ENCODE results near the gene RSBN1. TPM values are rescaled to one million over a fixed set of nuclear protein-coding genes. Genes with fewer than 3 reads are reported as not detected.
"Not testable (repeated sequence)": the region's sequence is repeated elsewhere in the genome, so short reads cannot be mapped to it uniquely, and the experiment has no call there.

The RSBN1 gene
- total and polyA plus RNA-seq, 11 donors, result 2.5 to 17.8 (median 9.7) TPM

DNA sequence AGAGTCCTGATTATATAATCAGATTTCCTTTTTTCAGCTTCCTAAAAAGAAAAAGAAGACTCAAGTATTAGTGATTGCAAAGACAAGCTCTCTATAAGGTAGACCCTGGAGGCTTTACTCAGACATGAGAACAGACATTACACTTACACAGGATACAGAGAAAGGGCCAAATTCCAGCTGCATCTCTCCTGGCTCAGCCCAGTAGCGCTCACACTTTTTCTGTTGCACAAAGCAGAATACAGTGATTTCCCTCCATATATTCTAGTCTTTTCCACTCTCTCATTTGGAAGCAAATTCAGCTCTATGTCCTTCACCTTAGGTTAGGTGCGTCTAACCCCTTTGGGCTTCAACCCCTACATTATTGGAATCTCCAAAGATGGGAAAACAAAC, 44.1 kb upstream of the RSBN1 start:
- no peak for DNase-seq
- intact Hi-C loops (cut with DNase I), result no loop called here
- H3K4me3 ChIP-seq, result no peak overlapping the region
- H3K27me3 ChIP-seq, result no peaks in the 10 kb centered on the region
- no peak overlapping the region for H3K27ac ChIP-seq
- peaks cover 0 to 41% (median 0%) of the 10 kb centered on the region in 12 donors for H3K4me1 ChIP-seq
- 89 to 96% (median 92%) methylated on average over 2 of the region's 2 CpGs for WGBS, 4 donors
- peaks cover 0 to 9% (median 0%) of the 10 kb centered on the region in 9 donors for H3K36me3 ChIP-seq
- TF ChIP-seq POLR2A (IDR thresholded peaks at IDR 0.05), result no peak
- TF ChIP-seq, protein P1, sequence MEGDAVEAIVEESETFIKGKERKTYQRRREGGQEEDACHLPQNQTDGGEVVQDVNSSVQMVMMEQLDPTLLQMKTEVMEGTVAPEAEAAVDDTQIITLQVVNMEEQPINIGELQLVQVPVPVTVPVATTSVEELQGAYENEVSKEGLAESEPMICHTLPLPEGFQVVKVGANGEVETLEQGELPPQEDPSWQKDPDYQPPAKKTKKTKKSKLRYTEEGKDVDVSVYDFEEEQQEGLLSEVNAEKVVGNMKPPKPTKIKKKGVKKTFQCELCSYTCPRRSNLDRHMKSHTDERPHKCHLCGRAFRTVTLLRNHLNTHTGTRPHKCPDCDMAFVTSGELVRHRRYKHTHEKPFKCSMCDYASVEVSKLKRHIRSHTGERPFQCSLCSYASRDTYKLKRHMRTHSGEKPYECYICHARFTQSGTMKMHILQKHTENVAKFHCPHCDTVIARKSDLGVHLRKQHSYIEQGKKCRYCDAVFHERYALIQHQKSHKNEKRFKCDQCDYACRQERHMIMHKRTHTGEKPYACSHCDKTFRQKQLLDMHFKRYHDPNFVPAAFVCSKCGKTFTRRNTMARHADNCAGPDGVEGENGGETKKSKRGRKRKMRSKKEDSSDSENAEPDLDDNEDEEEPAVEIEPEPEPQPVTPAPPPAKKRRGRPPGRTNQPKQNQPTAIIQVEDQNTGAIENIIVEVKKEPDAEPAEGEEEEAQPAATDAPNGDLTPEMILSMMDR (IDR thresholded peaks at IDR 0.05), result no peak
- H3K9me3 ChIP-seq, result no peaks in the 10 kb centered on the region
- ATAC-seq, result no peak

DNA sequence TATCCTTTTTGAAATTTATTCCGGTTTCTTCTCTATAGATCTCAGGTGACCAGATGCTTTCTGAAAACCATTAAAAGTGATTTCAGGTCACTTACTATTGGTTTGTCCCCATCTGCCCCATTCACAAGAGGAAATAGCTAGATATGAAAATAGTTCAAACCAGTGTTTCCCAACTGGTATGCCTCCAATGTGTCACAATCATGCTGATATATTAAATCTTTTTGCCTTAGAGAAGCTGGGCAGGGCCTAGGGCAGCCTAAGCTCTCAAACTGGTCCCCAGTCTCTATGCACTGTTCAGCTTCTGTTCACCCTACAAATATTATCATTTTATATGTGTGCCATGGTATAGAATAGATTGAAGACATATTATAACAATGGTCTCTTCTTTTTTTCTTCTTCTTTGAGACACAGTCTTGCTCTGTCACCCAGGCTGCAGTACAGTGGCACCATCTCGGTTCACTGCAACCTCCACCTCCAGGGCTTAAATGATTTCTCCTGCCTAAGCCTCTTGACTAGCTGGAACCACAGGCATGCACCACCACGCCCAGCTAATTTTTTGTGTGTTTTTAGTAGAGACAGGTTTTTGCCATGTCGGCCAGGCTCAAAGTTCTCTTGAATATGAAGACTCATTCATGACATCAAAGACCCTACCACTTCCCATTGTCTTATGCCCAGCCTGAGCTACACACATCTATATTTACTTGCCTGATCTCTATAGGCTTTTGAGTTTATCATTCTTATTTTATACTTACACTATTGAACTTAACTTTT, 43.5 kb upstream of the RSBN1 start:
- Histone ChIP-seq H3K36me3 (peaks cover 0 to 9% (median 0%) of the 10 kb centered on the region in 9 donors), H3K9me3 (no peaks in the 10 kb centered on the region), H3K27me3 (no peaks in the 10 kb centered on the region), H3K4me3 (no peak overlapping the region), H3K27ac (no peak overlapping the region), H3K4me1 (peaks cover 0 to 35% (median 0%) of the 10 kb centered on the region in 12 donors)
- intact Hi-C loops (cut with DNase I), result no loop called here
- TF ChIP-seq, protein P1 (IDR thresholded peaks at IDR 0.05), result no peak
- no peak for TF ChIP-seq POLR2A (IDR thresholded peaks at IDR 0.05)
- DNase-seq (no peak), ATAC-seq (no peak)
- WGBS, 4 donors, result 92 to 97% (median 94%) methylated on average over 4 of the region's 4 CpGs

DNA sequence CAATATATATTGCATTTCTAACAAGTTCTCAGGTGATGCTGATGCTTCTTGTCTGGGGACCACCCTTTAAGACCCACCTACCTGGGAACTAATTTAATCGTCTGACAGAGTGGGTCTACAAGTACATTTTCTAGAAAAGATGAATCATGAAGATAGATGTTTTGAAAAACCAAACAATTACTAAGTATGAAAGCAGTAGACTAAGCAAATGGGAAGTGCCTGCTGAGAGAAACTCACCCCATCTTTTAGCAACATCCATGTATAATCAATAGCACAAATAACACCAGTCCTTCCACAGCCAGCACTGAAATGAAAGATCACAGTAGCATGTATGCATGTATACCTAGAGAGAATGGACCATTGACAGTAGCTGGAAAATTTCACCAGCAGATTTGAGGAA, 42.0 kb upstream of the RSBN1 start:
- ATAC-seq, result no peak
- no peak for DNase-seq
- peaks cover 0 to 19% (median 0%) of the 10 kb centered on the region in 12 donors for H3K4me1 ChIP-seq
- H3K9me3 ChIP-seq, result no peaks in the 10 kb centered on the region
- TF ChIP-seq, protein P1 (IDR thresholded peaks at IDR 0.05), result no peak
- no peak for TF ChIP-seq POLR2A (IDR thresholded peaks at IDR 0.05)
- peaks cover 0 to 9% (median 0%) of the 10 kb centered on the region in 9 donors for H3K36me3 ChIP-seq
- intact Hi-C loops (cut with DNase I), result no loop called here
- WGBS, 4 donors, result 44 to 87% (median 54%) methylated on average over 1 of the region's 1 CpG
- no peak overlapping the region for H3K4me3 ChIP-seq
- no peak overlapping the region for H3K27ac ChIP-seq
- no peaks in the 10 kb centered on the region for H3K27me3 ChIP-seq

DNA sequence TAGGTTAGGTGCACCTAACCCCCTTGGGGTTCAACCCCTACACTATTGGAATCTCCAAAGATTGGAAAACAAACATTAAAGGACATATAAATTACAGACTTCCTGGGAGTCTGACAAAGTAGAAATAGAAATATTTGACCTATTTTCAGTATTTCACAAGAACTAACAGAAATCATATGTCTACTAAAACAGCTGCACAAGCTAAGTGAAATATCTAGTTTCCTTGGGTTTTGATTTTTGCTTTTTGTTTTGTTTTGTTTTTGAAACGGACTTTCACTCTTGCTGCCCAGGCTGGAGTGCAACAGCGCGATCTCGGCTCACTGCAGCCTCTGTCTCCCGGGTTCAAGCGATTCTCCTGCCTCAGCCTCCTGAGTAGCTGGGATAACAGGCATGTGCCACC, 40.4 kb upstream of the RSBN1 start:
- H3K27me3 ChIP-seq; H3K9me3 ChIP-seq; ATAC-seq; DNase-seq; H3K27ac ChIP-seq; intact Hi-C loops (cut with DNase I); H3K4me1 ChIP-seq; H3K4me3 ChIP-seq; H3K36me3 ChIP-seq: not testable (repeated sequence)
- 78 to 95% (median 91%) methylated on average over 6 of the region's 6 CpGs for WGBS, 4 donors
